Omental fat pad (tissue), 4 donors: Measurements from ENCODE around the gene MED22. TPM values are rescaled to one million over a fixed set of nuclear protein-coding genes. Genes with fewer than 3 reads are reported as not detected.
"Not testable (repeated sequence)": the region's sequence is repeated elsewhere in the genome, so short reads cannot be mapped to it uniquely, and the experiment has no call there.

ENCODE experiments used
- ATAC-seq: fragments of 150-250 bp; one replicate; pipeline ENCODE4 v1.9.1; 2016; ENCODE audit warnings: mild to moderate bottlenecking, moderate library complexity; ENCODE audit not compliant: low FRiP score
- DNase-seq: peaks from one replicate; pipeline ENCODE4 v3.0.0-alpha.2; 2019; ENCODE audit warnings: low spot score
- total RNA-seq, 4 donors: library from RNA; depleted of rRNA; stranded (reverse); fragments of >200 nt; gene quantifications; one replicate each; pipeline ENCODE4 v1.1.0, GENCODE V29; 2016
- TF ChIP-seq, protein P1 (sequence below), 3 donors: fragments of 450-650 bp; IDR thresholded peaks; one replicate each; pipeline ENCODE4 v1.5.1; 2016 to 2017; ENCODE audit warnings: antibody characterized with exemption in 3 of 3, mild to moderate bottlenecking in 3 of 3, moderate library complexity in 2 of 3

Gene MED22
- total RNA-seq, 4 donors from 2014 or later, result 20.0 to 29.1 (median 24.5) TPM

DNA sequence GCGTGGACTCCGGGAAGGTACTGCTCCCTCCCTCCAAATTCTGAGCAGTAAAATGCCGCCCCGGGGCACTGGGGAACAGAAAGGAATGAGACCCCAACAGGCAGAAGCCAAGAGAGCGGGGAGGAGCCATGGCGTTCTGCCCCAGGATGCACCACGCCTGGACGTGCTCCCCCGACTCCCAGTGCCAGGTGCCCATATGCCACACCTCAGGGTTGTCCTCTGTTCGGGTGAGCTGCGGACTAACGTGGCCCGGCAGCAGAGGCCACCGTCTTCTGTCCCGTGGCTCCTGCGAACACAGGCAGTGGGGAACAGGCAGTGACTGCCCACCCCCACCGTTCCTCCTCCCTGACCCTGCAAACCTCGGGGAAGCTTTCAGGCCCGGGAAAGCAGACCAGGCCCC is 16.7 kb downstream of the MED22 start:
- TF ChIP-seq, protein P1, sequence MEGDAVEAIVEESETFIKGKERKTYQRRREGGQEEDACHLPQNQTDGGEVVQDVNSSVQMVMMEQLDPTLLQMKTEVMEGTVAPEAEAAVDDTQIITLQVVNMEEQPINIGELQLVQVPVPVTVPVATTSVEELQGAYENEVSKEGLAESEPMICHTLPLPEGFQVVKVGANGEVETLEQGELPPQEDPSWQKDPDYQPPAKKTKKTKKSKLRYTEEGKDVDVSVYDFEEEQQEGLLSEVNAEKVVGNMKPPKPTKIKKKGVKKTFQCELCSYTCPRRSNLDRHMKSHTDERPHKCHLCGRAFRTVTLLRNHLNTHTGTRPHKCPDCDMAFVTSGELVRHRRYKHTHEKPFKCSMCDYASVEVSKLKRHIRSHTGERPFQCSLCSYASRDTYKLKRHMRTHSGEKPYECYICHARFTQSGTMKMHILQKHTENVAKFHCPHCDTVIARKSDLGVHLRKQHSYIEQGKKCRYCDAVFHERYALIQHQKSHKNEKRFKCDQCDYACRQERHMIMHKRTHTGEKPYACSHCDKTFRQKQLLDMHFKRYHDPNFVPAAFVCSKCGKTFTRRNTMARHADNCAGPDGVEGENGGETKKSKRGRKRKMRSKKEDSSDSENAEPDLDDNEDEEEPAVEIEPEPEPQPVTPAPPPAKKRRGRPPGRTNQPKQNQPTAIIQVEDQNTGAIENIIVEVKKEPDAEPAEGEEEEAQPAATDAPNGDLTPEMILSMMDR (IDR thresholded peaks at IDR 0.05), result no peak
- DNase-seq (no peak), ATAC-seq (no peak)

DNA sequence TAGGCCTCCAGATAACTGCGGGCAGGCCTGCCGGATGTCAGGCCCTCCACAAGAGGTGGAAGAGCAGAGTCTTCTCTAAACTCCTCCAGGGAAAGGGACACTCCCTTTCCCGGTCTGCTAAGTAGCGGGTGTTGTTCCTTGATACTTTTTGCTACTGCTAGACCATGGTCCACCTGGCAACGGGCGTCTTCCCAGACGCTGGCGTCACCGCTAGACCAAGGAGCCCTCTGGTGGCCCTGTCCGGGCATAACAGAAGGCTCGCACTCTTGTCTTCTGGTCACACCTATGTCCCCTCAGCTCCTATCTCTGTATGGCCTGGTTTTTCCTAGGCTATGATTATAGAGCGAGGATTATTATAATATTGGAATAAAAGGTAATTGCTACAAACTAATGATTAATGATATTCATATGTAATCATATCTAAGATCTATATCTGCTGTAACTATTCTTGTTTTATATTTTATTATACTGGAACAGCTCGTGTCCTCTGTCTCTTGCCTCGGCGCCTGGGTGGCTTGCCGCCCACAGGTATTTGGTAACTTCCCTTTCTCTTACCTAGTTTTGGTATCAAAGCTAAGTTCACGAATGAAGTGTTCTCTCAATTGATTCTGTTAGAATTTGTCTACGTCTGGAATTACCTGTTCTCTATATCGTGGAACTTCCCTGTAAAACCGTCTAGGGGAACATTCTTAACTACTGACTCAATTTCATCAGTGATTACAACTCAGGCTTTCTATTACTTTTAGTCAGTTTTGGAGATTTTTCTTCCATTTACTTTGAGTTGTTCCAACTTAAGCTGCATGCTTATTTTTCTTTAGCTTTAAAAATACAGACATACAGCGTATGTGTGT is 18.4 kb downstream of the MED22 start:
- not testable (repeated sequence) for ATAC-seq, DNase-seq

DNA sequence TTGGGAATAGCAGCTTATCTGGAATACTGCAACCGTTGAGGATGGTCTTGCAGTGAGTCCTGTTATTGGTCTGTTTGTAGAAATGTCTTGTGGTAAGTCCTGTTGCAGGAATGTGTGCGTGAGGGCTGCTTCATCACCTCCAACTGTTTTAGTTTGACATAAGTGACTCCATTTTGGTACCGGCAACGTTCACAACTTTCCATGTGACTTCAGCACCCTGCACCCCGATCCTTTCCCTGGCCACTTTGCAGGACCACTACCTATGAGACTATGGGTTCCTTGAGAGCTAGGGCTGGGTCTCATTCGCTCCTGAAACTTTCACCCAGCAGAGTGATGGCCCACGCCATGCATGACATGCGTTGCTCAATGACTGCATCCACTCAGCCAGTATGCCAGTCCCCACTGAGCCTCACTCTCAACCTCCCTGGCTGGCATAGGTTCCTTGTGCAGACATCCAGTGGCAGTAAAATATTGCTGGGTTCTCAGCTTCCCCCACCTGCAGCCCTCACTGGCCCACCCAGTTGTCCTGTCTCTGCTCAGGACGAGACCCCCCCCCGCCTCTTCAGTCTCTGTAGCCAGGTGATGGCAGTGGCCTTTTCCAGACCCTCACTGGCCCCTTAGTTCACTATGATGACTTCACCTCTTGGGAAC is 20.0 kb downstream of the MED22 start:
- TF ChIP-seq, protein P1 (IDR thresholded peaks at IDR 0.05), result no peak
- ATAC-seq (no peak), DNase-seq (no peak)

DNA sequence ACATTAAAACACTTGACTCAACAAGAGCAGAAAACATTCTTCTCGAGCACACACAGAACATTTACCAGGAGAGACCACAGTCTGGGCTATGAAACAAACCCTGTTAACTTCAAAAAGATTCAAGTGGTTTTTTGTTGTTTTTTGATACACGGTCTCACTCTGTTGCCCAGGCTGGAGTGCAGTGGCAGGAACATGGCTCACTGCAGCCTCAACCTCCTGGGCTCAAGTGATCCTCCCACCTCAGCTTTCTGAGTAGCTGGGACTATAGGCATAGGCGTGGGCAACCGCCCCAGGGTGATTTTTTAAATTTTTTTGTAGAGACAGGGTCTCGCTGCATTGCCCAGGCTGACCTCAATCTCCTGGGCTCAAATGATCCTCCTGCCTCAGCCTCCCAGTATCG is 20.9 kb downstream of the MED22 start:
- DNase-seq, ATAC-seq: not testable (repeated sequence)

DNA sequence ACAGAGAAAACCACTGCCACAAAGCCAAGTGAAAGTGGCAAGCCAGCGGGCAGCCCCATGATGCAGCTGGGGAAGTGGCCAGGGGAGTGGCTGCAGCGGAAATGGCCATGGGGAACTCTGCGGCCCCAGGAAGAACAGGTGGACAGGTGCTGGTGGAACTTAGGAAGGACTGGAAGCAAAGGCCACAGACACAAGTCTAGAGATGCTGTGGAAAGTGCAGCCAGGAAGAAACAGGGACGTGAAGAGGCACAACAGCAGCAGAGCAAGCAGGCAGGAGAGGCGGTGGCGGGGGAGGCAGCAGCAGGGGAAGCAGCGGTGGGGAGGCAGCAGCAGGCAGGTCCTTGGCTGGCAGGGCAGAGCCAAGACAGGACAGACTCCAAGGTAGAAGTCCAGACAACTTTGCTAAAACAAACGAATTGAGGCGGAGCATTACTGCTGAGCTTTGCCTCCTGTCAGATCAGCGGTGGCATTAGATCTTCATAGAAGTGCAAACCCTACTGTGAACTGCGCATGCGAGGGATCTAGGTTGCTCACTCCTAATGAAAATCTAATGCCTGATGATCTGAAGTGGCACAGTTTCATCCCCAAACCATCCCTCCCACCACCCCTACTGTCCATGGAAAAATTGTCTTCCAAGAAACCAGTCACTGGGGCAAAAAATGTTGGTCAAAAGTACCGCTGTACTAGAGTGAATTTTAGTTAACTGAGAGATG is 23.8 kb downstream of the MED22 start:
- TF ChIP-seq, protein P1 (IDR thresholded peaks at IDR 0.05), result no peak
- ATAC-seq (no peak), DNase-seq (no peak)

DNA sequence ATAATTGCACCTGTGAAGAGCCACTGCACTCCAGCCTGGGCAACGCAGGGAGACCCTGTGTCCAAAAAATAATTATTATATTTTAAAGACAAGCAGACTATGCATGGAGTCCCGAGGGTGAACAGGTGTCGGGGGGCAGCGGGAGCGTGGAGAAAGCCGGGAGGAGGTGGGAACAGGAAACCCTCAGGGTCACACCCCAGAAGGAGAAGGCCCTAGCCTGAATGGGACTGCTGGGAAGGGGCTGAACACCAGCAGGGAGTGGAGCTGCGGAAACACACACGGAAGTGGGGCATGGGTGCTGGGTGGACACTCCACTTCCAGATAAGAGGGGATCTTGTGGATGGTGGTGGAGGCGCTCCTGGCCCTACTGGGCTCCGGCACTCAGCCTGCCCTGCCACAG is 24.7 kb downstream of the MED22 start:
- ATAC-seq, result no peak

DNA sequence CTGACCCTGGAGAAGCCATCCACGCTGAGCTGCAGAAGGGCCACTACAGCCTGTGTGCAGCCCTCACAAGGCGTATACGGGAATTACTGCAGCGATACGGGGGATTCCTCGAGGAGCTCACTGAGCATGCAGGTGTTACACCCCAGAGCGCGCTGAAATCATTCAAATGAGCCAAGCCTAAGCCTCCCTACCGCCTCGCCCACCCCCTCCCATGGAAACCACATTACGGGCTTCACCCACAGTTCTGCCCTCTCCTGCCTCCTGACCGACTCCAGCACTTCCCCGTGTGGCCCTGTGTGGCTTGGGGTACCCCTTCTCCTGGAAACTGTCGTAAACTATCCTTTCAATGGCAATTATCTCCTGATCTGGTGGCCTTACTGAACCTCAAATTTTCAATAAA is 25.2 kb downstream of the MED22 start:
- TF ChIP-seq, protein P1 (IDR thresholded peaks at IDR 0.05), result no peak
- ATAC-seq (no peak), DNase-seq (no peak)

More for the DNA sequence above, 24.7 kb downstream of the MED22 start:
- DNase-seq, result no peak
- TF ChIP-seq, protein P1 (IDR thresholded peaks at IDR 0.05), result no peak
